Measurements from ENCODE around the gene NCEH1.

GRCh38 chr3:172635588-172635987 is 75.3 kb downstream of the NCEH1 start:
- no peak for TF ChIP-seq EZH2 (IDR thresholded peaks at IDR 0.05; ENCODE audit: borderline replicate concordance, low read depth, low read length, severe bottlenecking)
- no peak for TF ChIP-seq CTCF (IDR thresholded peaks at IDR 0.05; ENCODE audit: borderline replicate concordance, extremely low read depth, low read length, poor library complexity, severe bottlenecking)

Data from DND-41 (cell line).